Measurements from ENCODE around the gene GTF2F2.
A peak's percentile ranks its signal among the peaks of the same experiment; 100 is the strongest.

The GTF2F2 gene

GRCh38 chr13:45120967-45121831 is 889 bp downstream of the GTF2F2 start:
- DNase-seq (ENCODE audit: low read depth, low spot score): peak; percentile 62

GRCh38 chr13:45122941-45123340 is 2.6 kb downstream of the GTF2F2 start:
- no peak for DNase-seq (ENCODE audit: low read depth, low spot score)

GRCh38 chr13:45132369-45133064 is 12.2 kb downstream of the GTF2F2 start:
- no peak for DNase-seq (ENCODE audit: low read depth, low spot score)

- DNase-seq (ENCODE audit: low read depth, low spot score): no peak
Measured at GRCh38 chr13:45133396-45134118, 13.2 kb downstream of the GTF2F2 start.

- DNase-seq (ENCODE audit: low read depth, low spot score): no peak
Measured at GRCh38 chr13:45136741-45137504, 16.6 kb downstream of the GTF2F2 start.

- no peak for DNase-seq (ENCODE audit: low read depth, low spot score)
Measured at GRCh38 chr13:45137526-45137925, 17.2 kb downstream of the GTF2F2 start.

GRCh38 chr13:45138282-45138681 is 18.0 kb downstream of the GTF2F2 start:
- DNase-seq (ENCODE audit: low read depth, low spot score): peak; percentile 48

- no peak for DNase-seq (ENCODE audit: low read depth, low spot score)
Measured at GRCh38 chr13:45141369-45141768, 21.1 kb downstream of the GTF2F2 start.

GRCh38 chr13:45142440-45143345 is 22.4 kb downstream of the GTF2F2 start:
- DNase-seq (ENCODE audit: low read depth, low spot score): peak; percentile 47

GRCh38 chr13:45143346-45143751 is 23.0 kb downstream of the GTF2F2 start:
- DNase-seq (ENCODE audit: low read depth, low spot score): no peak

- DNase-seq (ENCODE audit: low read depth, low spot score): no peak
Measured at GRCh38 chr13:45149964-45150363, 29.7 kb downstream of the GTF2F2 start.

GRCh38 chr13:45156565-45157361 is 36.5 kb downstream of the GTF2F2 start:
- DNase-seq (ENCODE audit: low read depth, low spot score): peak; percentile 39

GRCh38 chr13:45162194-45162593 is 41.9 kb downstream of the GTF2F2 start:
- DNase-seq (ENCODE audit: low read depth, low spot score): peak; percentile 48

- peak; percentile 85 for DNase-seq (ENCODE audit: low read depth, low spot score)
Measured at GRCh38 chr13:45162821-45163220, 42.5 kb downstream of the GTF2F2 start.

- no peak for DNase-seq (ENCODE audit: low read depth, low spot score)
Measured at GRCh38 chr13:45166858-45167257, 46.5 kb downstream of the GTF2F2 start.

- peak; percentile 73 for DNase-seq (ENCODE audit: low read depth, low spot score)
Measured at GRCh38 chr13:45167611-45168554, 47.6 kb downstream of the GTF2F2 start.

GRCh38 chr13:45168555-45168930 is 48.2 kb downstream of the GTF2F2 start:
- DNase-seq (ENCODE audit: low read depth, low spot score): no peak

GRCh38 chr13:45174478-45174877 is 54.2 kb downstream of the GTF2F2 start:
- DNase-seq (ENCODE audit: low read depth, low spot score): no peak

Measured in astrocyte of the hippocampus (primary cell).